HUES6 (cell line): Measurements from ENCODE around the gene CMIP.

ENCODE experiments used
- H3K27ac ChIP-seq: 2 replicates; pipeline ENCODE4 v1.7.0; 2013; ENCODE audit warnings: low read depth, mild to moderate bottlenecking, low read length, inconsistent platforms
- H3K27me3 ChIP-seq: 2 replicates; pipeline ENCODE4 v1.6.1; 2013; ENCODE audit warnings: low read length; ENCODE audit not compliant: control insufficient read depth, insufficient read depth
- H3K36me3 ChIP-seq: 2 replicates; pipeline ENCODE4 v1.6.1; 2013; ENCODE audit warnings: low read length; ENCODE audit not compliant: control insufficient read depth, insufficient read depth
- H3K4me1 ChIP-seq: 2 replicates; pipeline ENCODE4 v1.6.1; 2013; ENCODE audit warnings: low read length; ENCODE audit not compliant: control insufficient read depth, insufficient read depth
- H3K4me3 ChIP-seq: 2 replicates; pipeline ENCODE4 v1.5.1; 2013; ENCODE audit warnings: low read depth, low read length
- H3K9ac ChIP-seq: one replicate; pipeline ENCODE4 v1.6.1; 2013; ENCODE audit warnings: mild to moderate bottlenecking, low read length
- H3K9me3 ChIP-seq: 2 replicates; pipeline ENCODE4 v1.6.1; 2013; ENCODE audit warnings: low read depth, low read length; ENCODE audit not compliant: control insufficient read depth, insufficient read depth

The CMIP gene

DNA sequence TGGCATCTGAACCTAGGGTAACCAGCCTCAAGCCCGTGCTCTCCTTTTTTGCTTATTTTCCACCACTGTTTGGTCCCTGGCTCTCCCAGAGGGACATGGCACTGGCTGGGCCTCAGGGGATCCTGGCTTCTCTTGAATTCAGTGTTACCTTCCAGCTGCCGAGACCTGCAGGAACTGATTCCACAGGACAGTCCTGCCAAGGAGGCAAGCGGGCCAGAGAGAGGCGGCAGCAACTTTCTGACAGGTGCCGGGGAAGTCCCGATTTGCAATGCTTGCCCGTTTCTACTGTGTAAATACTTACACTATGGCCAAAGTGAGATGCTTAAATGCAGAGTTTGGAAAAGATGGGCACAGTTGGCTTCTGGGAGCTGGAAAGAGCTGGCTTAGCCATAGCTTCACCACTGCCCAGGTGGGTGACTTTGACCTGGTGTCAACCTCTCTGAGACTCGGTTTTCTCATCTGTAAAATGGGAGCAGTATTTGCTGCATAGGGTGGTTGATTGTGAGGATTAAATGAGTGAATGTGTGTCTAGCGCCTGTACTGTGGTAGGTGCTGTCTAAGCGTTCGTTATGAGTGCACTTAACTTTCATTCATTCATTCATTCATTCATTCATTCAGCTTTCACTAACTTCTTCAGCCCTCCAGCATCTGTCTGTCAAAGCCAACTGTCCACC is 124.9 kb downstream of the CMIP start:
- Histone ChIP-seq H3K27ac (no peak overlapping the region), H3K27me3 (no peaks in the 10 kb centered on the region), H3K36me3 (no peaks in the 10 kb centered on the region), H3K9me3 (no peaks in the 10 kb centered on the region), H3K4me3 (no peak overlapping the region), H3K4me1 (peaks cover 15% of the 10 kb centered on the region), H3K9ac (no peak overlapping the region)

DNA sequence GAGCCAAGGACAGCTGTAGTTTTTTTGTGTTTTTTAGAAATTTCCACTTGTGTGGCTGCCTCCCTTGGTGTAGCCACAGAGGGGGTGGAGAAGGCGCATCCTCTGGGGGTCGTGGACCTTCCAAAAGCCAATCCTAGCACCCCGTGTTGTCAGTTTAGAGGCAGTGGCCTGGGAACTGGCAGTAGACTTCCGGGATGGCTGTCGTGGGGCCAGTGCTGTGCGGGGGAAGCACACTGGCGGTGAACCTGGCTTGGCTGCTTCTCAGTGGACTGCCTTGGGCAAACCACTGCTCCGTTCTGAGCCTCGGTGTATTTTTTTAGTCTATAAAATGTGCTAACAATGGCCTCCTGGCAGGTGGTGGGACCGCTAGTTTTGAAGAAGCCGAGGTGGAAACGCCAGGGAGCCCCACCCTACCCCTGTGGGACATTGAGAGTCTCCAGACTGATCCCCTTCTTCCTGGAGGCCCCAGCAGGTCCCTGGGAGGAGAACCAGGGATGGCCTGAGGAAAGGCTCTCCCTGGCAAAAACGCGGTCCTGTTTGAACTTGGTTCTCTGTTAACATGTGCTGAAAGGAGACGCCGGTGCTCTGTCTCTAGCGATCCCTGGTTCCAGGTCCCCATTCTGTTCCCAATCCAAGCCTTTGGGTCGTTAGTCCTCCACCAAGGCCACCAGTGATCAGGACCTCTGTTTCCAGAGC is 125.7 kb downstream of the CMIP start:
- Histone ChIP-seq H3K36me3 (no peaks in the 10 kb centered on the region), H3K4me1 (peaks cover 13% of the 10 kb centered on the region), H3K27ac (peak overlapping the region; percentile 16; the same call in 1 of the 2 replicates), H3K27me3 (no peaks in the 10 kb centered on the region), H3K4me3 (no peak overlapping the region), H3K9me3 (no peaks in the 10 kb centered on the region), H3K9ac (peak overlapping the region; percentile 22)

DNA sequence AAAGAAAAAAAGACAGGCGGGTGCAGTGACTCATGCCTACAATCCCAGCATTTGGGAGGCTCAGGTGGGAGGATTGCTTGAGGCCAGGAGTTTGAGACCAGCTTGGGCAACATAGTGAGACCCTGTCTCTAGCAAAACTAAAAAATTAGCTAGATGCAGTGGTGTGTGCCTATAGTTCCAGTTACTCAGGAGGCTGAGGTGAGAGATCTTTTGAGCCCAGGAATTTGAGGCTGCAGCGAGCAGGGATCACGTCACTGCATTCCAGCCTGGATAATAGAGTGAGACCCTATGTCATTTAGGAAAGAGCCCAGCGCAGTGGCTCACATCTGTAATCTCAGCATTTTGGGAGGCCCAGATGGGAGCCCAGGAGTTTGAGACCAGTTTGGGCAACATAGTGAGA is 126.6 kb downstream of the CMIP start:
- Histone ChIP-seq H3K27ac (no peak overlapping the region), H3K9ac (no peak overlapping the region), H3K9me3 (no peaks in the 10 kb centered on the region), H3K36me3 (no peaks in the 10 kb centered on the region), H3K27me3 (no peaks in the 10 kb centered on the region), H3K4me1 (peaks cover 12% of the 10 kb centered on the region), H3K4me3 (no peak overlapping the region)

DNA sequence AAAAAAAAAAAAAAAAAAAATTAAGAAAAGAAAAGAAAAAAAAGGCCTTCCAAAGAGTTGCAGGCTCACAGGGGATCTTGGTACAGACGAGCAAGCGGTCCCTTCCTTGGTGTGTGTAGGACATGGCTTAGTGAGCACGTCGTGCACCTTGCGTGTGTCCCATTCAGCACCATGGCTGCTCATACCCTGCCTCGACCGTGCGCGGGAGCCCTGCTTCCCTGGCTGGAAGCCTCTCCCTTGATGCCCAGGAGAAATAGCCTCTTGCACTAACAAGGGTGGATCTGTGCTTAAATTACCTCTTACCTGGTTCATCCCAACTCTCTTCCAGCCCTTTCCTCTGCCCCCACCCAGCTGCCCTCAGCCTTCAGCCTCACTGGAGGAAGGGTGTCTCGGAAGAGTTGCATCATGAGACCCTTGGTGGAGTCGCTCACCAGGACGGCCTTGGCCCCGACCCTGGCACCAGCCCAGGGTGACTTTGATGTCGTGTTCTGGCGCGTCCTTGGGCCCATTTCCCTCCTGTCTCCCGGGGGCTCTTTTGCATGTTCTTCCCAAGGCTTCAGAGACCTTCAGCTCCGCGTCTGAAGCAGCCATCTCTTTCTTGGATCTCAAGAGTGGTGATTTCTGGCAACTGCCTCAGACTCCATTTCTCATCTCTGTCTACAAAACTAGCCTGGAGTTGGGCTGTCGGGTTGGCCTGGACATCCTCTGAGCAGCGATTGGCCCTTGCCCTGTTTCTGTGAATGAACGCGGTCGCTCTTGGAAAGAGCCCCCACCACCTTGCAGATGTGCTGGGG is 127.2 kb downstream of the CMIP start:
- H3K4me3 ChIP-seq = no peak overlapping the region
- H3K27ac ChIP-seq = no peak overlapping the region
- H3K36me3 ChIP-seq = no peaks in the 10 kb centered on the region
- no peaks in the 10 kb centered on the region for H3K9me3 ChIP-seq
- no peaks in the 10 kb centered on the region for H3K27me3 ChIP-seq
- peaks cover 12% of the 10 kb centered on the region for H3K4me1 ChIP-seq
- H3K9ac ChIP-seq = no peak overlapping the region

DNA sequence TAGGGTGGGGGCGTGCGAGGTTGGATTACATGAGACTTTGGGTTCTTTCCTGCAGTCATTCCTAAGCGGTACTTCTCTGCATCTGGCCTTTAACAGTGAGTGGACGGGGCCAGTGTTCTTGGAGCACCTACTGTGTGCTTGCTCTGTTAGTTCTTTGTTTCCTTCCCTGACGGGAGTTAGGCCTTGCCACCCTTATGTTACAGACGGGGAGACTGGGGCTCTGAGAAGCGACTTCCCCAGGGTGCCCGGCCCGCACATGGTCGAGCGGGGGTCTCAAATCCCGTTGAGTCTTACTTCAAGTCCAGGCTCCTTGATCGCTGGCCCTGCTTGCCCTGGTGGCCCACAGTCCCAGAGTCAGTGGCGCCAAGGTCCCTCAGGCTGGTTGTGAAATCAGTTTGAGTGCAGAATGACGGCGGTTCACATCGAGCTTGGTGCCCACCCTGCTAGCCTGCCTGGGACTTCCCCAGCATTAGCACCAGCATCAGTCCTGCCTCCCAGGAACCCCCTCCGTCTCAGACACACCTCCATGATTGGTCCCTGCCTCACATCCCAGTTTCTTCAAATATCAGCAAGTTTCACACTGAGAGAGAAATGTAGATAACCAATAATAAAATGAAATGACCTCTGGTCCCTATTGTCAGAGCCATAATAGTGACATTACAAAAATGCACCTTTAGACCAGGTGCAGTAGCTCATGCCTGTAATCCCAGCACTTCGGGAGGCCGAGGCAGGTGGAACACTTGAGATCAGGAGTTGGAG is 128.0 kb downstream of the CMIP start:
- Histone ChIP-seq H3K9me3 (no peaks in the 10 kb centered on the region), H3K36me3 (no peaks in the 10 kb centered on the region), H3K4me1 (peaks cover 12% of the 10 kb centered on the region), H3K27ac (no peak overlapping the region), H3K4me3 (no peak overlapping the region), H3K9ac (no peak overlapping the region), H3K27me3 (no peaks in the 10 kb centered on the region)

DNA sequence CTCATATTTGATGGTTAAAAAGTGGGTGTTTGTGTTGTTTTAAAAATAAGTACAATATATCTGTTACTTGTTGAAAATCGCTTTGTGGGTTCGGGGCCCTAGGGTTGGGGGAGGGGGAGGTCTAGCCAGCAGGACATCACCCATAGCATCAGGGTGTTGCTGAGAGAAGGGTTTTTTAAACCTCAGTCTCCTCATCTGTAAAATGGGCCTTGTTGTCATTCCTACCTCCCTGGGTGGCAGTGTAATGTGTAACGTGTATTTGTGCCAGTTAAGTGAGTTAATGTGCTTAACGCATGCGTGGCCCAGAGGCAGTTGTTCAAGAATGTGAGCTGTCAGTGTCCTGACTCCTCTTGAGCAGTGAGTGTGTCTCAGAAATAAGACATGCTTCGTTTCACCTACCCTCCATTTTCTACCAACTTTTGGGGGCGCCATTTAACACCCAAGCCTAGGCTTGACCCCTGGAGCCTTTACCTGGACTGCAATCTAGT is 129.0 kb downstream of the CMIP start:
- Histone ChIP-seq H3K4me3 (no peak overlapping the region), H3K9ac (no peak overlapping the region), H3K9me3 (no peaks in the 10 kb centered on the region), H3K36me3 (no peaks in the 10 kb centered on the region), H3K27ac (no peak overlapping the region), H3K4me1 (peaks cover 9% of the 10 kb centered on the region), H3K27me3 (no peaks in the 10 kb centered on the region)

DNA sequence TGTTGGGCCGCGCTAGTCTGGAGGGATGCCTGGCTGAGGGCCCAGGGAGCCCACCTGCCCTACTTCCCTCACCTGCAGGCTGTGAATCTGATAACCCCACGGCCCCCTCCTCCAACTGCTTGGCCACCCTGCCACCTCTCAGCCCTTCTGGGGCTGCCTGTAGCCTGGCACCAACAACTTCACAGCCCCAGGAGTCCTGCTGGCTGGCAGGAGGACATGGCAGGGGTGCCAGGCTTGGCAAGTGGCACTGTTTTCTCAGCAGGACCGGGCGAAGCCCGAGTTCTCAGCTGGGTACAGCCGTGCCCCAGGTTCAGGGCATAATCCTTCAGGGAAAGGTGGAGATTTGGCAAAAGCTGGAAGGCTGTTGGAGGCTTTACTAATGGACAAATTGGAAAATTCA is 129.6 kb downstream of the CMIP start:
- no peak overlapping the region for H3K27ac ChIP-seq
- H3K9me3 ChIP-seq = no peaks in the 10 kb centered on the region
- H3K27me3 ChIP-seq = no peaks in the 10 kb centered on the region
- H3K9ac ChIP-seq = no peak overlapping the region
- H3K36me3 ChIP-seq = no peaks in the 10 kb centered on the region
- H3K4me1 ChIP-seq = peaks cover 9% of the 10 kb centered on the region
- H3K4me3 ChIP-seq = no peak overlapping the region

DNA sequence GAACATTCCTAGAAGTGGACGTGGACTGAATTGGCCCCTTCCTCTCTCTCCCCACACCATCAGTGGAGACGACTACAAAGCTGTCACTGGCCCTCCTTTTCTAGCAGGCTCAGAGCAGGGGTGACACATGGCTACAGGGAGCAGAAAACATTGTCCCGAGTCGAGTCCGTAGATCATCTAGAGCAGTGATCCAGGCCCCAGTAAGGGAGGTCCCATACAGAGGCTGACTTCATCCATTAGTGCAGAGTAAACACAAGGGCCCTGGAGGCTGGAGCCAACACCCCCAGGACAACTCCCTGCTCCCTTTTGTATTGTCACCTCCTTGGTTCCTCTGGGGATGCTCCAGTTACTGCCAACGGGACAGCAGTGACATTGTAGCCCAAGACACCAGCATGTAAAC is 130.7 kb downstream of the CMIP start:
- no peaks in the 10 kb centered on the region for H3K9me3 ChIP-seq
- peaks cover 2% of the 10 kb centered on the region; the same call in 1 of the 2 replicates for H3K4me1 ChIP-seq
- no peak overlapping the region for H3K4me3 ChIP-seq
- H3K9ac ChIP-seq = no peak overlapping the region
- no peaks in the 10 kb centered on the region for H3K27me3 ChIP-seq
- H3K36me3 ChIP-seq = no peaks in the 10 kb centered on the region
- no peak overlapping the region for H3K27ac ChIP-seq

DNA sequence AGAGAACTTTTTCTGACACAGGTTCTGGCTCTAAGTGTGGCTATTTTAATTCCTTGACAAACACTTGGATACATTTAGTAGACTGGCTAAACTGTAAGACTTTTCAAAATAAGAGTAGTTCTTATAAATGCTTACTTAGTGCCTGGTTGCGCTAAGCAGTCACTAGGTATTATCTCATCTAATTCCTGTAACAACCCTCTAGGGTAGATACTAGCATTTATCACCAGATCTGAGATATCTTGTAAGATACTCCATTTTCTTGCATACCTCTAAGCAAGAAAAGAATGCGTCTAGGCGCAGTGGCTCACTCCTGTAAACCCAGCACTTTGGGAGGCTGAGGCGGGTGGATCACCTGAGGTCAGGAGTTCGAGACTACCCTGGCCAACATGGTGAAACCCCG is 131.2 kb downstream of the CMIP start:
- Histone ChIP-seq H3K27ac (no peak overlapping the region), H3K27me3 (no peaks in the 10 kb centered on the region), H3K9ac (no peak overlapping the region), H3K9me3 (no peaks in the 10 kb centered on the region), H3K36me3 (no peaks in the 10 kb centered on the region), H3K4me3 (no peak overlapping the region), H3K4me1 (no peaks in the 10 kb centered on the region; the same call in 1 of the 2 replicates)

DNA sequence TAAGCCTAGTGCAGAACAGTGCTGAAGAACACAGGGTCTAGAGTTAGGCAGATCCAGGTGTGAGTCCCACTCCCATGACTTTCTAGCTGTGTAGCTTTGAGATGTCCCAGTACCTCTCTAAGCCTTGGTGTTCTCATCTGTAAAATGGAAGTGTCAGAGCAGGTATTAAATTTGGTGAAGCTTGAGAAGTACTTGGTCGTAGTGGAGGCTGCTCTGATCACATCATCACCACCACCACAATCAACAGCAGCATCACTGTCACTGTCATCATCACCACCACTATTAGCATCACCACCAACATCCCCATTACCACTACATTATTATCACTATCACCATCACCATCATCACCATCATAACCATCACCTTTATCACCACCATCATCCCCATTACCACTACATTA is 132.1 kb downstream of the CMIP start:
- no peaks in the 10 kb centered on the region for H3K27me3 ChIP-seq
- no peak overlapping the region for H3K4me3 ChIP-seq
- no peaks in the 10 kb centered on the region for H3K9me3 ChIP-seq
- H3K4me1 ChIP-seq = no peaks in the 10 kb centered on the region; the same call in 1 of the 2 replicates
- H3K36me3 ChIP-seq = no peaks in the 10 kb centered on the region
- no peak overlapping the region for H3K9ac ChIP-seq
- no peak overlapping the region for H3K27ac ChIP-seq
